GM18508 (cell line): ENCODE data around the gene VKORC1L1.
"Not testable (repeated sequence)": the region's sequence is repeated elsewhere in the genome, so short reads cannot be mapped to it uniquely, and the experiment has no call there.

Experiments used
- ATAC-seq: cut with Tn5 transposase; IDR thresholded peaks from one replicate; pipeline ENCODE4 v1.9.1; 2021; ENCODE audit warnings: moderate number of reproducible peaks; ENCODE audit not compliant: insufficient read depth, unreplicated experiment

VKORC1L1 gene

DNA sequence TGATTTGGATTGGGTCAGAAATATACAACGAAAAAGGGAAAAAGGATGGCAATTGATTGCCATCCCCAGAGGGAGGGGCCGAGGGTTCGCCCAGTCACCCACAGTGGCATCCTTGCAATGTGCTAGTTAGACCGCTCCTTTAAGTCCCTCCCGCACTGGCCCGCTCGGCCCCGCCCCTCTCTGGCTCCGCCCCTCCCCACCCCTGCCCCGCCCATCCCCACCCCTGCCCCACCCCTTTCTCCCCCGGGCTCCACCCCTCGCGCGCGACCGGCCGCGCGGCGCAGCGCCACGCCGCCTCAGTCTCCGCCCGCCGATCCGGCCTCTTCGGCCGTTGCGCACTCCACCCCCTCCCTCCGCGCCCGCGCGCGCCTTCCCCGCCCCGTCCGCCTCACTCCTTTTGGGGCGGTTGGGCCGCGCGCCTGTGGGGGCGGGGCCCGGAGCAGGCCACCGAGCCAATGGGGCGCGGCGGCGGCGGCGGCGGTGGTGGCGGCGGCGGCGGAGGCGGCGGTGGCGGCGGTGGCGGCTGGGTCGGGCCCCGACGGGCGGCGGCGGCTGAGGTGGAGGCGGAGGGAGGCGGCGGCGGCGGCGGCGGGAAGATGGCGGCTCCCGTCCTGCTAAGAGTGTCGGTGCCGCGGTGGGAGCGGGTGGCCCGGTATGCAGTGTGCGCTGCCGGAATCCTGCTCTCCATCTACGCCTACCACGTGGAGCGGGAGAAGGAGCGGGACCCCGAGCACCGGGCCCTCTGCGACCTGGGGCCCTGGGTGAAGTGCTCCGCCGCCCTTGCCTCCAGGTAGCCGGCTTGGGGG, at the start of gene VKORC1L1:
TSS of gene VKORC1L1 (plus strand) at position 299 of the 806 bp plus-strand sequence. CDS start at position 597, 298 bp downstream.
- peak; percentile 41 for ATAC-seq

DNA sequence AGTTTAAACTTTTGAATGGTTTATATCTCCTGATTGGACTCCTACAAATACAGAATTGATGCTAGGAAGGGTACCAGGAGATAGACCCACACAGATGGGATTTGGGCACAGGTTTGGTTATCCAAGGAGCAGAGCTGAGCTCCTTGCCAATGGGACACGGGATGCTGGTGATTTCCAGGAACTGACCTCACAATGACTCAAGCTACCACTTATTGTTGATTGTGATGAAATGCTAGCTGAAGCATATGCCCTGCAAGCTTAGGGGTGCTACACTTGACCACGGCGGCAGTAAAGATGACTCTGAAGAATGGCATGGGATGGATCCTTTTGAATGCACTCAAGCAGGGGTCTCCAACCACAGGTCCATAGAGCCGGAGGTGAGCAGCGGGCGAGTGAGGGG, 45.5 kb upstream of the VKORC1L1 start:
- no peak for ATAC-seq

DNA sequence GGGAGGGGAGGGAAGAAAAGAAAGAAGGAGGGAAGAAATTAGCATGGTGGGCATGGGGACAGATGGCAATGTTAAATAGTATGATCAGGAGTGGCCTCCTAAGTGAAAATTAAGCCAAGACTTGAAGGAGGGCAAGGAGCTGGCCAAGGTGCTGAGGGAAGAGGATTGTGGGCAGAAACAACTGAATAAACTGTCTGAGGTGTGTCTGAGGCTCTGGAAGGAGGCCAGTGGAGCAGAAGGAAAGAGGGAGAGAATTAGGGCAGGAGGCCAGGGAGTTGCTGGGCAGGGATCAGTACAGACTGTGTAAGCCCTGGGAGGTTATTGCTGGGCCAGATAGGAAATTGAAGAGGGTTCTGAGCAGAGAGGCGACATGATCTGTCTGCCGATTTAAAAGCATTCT, 40.6 kb upstream of the VKORC1L1 start:
- no peak for ATAC-seq

DNA sequence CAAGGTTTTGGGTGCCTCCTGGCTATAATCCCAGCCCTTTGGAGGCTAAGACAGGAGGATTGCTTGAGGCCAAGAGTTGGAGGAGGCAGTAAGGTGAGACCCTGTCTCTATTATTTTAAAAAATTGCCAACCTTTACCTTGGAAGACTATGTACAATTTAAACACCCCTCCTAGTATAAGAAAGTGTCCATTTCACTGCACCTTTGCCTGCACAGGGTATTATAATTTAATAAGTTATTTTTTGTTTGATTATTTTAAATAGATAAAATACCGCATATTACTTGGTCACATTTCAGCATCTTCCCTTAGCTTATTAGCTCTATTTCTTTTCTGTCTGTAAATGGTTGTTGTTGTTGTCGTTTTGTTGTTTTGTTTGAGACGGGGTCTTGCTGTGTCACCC, 36.2 kb upstream of the VKORC1L1 start:
- not testable (repeated sequence) for ATAC-seq

DNA sequence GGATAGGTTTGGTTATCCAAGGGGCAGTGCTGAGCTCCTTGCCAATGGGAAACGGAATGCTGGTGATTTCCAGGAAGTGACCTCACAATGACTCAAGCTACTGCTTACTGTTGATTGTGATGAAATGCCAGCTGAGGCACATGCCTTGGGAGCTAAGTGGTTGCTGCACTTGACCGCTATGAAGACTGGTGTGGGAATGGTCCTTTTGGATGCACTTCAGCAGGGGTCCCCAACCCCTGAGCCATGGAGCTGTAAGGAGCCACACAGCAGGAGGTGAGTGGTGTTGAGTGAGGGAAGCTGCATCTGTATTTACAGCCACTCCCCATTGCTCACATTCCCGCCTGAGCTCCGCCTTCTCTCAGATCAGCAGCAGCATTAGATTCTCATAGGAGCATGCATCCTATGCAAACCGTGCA, 35.3 kb upstream of the VKORC1L1 start:
- ATAC-seq, result not testable (repeated sequence)

DNA sequence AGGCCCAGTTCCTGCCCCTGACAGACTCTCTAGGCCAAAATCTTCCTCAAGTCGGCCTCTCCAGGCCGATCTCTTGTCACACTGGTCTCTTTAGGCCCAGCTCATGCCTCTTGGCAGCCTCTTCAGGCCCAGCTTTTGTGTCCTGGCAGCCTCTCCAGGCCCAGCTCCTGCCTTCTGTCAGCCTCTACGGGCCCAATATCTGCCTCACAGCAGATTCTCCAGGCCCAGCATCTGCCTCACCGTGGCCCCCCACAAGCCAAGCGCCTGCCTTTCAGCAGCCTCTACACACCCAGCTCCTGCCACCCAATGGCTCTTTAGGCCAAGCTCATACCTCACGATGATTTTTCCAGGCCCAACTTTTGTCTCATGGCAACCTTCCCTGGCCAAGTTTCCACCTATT, 33.0 kb upstream of the VKORC1L1 start:
- no peak for ATAC-seq

DNA sequence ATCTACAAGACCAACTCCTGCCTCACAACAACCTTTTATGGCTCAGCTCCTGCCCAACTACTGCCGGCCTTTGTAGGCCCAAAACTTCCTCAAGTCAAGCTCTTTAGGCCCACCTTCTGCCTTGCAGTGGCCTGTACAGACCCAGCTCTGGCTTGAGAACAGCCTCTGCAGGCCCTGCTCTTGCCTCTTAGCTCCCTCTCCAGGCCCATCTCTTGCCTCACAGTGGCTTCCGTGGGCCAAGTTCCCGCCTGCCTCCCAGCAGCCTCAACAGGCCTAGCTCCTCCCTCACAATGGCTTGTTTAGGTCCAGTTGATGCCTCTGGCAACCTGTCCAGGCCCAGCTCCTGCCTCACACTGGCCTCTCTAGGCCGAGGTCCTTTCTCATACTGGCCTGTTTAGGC, 32.4 kb upstream of the VKORC1L1 start:
- no peak for ATAC-seq

DNA sequence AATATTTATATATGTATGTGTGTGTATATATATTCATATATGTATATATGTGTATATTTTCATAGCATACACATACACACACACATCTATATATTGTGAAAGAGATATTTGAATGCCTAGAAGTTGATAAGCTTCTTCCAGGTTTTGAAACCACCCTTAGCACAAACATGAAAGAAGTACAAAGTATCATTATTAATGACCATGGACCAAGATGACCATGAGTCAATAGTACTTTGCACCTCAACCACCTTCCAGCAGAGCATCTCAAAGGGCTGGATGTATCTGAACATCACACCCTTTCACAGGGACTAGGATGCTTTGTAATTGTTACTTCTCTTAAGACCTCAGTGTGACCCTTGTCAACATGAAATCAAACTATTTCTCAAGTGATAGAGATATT, 29.3 kb upstream of the VKORC1L1 start:
- ATAC-seq, result not testable (repeated sequence)

DNA sequence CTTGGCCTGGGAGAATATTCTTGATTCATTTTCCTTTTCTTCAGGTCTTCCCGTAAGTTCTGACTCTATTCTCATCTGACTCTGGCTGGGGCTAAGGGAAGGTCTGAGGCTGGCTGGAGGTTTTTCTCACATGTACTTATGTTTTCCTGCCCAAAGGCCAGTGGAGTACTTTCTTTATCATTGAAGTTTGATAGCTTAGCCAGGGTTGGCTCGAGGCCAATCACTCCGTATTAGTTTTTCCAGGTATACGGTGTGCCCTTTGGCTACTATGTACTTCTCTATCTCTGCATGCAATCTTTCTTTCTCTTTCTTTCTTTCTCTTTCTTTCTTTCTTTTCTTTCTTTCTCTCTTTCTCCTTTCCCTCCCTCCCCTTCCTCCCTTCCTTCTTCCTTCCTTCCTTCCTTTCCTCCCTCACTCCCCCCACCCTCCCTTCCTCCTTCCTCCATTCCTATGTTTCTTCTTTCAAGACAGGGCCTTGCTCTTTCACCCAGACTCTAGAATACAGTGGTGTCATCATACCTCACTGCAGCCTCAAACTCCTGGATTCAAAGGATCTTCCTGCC, 26.8 kb upstream of the VKORC1L1 start:
- no peak for ATAC-seq

DNA sequence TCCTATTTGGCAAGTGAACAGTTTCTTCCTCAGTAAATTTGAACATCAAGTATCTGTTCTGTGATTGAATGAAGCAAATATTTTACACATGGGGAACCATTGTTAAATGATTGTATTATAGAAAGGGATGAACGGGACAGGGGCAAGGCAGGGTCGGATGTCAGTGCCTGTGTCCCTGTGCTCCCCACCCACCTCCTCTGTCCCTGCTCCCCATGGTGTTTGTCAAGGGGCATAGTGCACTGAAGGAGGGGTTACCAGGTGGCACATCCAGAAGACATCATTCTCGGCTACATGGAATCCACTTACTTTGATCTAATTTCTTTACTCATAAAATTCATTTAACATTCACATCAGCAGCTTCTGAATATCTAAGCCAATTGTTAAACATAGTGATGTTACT, 19.4 kb upstream of the VKORC1L1 start:
- ATAC-seq, result not testable (repeated sequence)

DNA sequence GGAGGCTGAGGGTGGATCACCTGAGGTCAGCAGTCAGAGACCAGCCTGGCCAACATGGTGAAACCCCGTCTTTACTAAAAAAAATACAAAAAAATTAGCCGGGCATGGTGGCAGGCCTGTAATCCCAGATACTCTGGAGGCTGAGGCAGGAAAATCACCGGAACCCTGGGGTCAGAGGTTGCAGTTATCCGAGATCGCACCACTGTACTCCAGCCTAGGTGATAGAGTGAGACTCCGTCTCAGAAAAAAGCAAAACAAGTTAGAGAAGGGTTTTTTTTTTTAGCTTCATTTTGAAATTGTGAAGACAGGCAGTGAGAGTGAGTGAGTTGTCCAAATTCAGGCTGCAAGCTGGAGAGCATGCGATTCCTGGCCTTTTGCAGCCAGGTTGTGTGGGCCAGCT, 19.0 kb upstream of the VKORC1L1 start:
- not testable (repeated sequence) for ATAC-seq

DNA sequence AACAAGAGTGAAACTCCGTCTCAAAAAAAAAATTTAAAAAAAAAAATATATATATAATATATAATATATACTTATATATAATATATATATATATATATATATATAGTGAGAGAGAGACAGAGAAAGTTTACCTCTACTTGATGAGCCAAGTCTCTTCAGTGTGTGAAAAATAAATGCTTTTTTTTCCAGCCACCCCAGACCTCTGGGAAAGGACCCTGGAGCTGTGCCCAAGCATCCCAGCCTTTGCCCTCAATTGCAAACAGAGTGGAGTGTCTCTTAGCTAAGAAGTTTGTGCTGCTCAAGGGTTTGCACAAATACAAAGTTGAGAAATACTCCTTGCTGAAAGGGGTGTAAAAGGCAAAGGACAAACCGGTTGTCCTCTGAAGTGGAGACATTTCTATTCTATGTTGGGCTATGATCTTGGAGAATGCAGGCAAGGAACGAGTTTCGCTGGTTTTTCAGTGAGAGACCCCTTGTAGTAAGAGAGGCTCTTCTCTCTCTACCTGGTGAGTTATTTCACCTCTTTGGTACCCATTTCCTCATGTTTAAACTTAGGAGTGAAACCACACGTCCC, 15.5 kb upstream of the VKORC1L1 start:
- not testable (repeated sequence) for ATAC-seq

DNA sequence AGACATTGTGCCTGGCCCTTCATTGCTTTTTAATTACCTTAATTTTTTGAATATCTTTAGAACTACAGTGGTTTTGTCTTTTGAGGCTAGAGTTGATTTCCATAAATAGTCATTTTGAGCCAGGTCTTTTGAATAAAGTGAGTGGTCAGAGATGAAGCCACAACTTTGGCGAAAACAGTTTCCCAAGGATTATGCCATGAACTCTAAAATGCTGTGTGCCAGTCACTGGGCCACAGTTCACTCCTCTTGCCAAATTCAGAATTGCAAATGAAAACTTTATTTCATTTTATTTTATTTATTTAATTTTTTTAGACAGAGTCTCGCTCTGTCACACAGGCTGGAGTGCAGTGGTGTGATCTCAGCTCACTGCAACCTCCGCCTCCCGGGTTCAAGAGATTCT, 14.2 kb upstream of the VKORC1L1 start:
- not testable (repeated sequence) for ATAC-seq

DNA sequence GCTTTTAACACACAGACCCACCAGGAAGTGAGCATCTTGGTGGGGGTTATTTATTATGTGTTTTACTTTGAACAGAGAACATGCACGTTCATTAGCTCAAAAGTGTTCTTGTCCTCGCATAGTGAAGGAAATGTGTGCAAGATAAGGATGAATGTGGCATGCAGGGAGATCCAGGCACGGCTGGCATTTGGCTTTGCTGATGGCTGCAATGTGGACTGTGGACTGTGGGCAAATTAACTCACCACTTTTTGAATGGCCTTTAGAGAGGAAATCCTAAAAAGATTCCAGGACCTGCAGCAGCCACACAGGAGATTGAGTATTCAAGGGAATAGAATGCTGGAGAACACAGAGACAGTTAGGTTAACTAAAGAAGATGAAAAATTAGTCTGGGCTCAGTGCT, 6.6 kb upstream of the VKORC1L1 start:
- not testable (repeated sequence) for ATAC-seq

DNA sequence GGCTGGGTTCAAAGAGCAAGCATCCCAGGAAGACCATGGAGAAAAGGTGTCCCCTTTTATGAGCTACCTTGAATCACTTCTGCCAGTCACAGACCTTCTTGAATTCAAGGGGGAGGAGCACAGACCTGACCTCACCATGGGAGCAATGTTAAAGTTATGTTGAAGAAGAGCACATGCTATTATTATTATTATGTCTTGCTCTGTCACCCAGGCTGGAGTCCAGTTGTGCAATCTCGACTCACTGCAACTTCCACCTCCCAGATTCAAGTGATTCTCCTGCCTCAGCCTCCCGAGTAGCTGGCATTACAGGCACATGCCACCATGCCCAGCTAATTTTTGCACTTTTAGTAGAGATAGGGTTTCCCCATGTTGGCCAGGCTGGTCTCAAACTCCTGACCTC, 5.2 kb upstream of the VKORC1L1 start:
- not testable (repeated sequence) for ATAC-seq

DNA sequence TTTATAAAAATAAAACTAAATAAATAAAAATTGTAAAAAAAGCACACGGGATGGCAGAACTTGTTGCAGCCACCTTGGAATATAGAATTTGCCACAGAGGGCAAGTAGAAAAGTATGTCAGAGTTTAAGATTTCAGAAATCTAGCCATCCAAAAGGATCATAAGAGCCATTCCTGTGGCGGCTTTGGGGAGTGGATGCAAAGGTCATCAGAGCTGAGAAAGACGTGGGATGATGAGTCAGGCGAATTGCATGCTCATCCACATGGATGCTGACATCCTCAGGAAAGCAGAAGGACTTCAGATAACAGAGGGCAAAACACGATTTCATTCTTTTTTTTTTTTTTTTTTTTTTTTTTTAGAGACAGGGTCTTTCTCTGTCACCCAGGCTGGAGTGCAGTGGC, 3.6 kb upstream of the VKORC1L1 start:
- not testable (repeated sequence) for ATAC-seq

DNA sequence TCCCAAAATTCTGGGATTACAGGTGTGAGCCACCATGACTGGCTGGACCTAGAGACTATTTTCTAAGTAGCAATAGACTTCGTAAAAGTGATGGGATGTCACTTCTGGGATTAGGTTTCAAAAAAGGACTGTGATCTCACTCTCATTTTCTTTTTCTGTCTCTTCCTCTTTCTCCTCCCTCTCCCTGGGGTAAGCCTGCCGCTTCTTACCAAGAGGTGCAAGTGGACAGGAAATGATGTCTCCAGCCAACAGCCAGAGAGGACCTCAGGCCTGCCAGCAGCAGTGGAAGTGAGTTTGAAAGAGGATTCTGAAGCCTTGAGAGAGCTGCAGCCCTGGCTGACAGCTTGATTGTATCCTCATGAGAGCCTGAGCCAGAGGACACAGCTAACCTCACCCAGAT, 1.4 kb upstream of the VKORC1L1 start:
- not testable (repeated sequence) for ATAC-seq

DNA sequence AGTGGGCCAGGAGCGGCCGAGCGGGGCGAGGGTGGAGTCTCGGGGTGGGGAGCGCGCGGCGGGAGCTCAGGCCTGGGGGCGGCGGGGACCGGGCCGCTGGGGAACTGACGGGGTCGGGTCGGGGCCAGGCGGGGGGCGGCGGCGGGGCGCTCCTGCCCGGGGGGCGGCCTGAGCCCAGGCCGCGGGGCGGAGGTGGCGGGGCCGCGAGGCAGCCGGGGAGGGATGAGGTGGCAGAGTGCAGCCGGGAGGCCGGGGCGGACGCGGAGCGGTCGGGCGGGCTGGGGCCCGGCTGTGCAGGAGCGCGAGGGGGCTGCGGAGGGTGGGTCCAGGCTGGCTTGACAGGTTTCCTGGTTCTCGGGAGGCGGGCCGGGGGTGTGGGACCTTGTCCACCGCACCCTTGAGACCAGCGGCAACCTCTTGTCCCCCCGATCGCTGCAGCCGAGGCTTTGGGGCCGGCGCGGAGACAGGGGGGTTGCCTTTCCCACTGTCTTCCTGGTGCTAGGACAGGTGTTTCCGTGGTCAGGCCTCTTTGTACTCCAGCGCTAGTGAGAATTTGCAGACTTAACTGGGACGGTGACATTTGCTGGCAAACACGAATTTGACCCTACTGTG, 814 bp downstream of the VKORC1L1 start:
- ATAC-seq, result peak; percentile 20

DNA sequence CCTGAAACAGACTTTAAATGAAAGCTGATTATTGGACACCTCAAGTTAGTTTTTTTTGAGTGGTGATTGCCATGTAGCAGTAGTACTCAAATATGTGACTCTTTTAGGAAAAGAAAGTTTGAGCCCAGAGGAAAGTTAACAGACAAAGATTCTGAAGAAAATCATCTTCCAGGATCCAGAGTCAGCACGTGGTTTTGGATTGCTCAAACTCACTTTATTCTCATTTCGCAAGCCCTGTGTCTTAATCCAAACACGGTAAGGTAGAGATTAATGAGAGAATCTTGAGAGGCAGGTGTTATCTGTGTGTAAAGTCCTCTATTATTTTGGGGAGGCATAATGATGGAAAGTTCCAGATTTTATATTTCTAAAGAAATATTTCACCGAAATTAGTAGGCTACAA, 2.8 kb downstream of the VKORC1L1 start:
- ATAC-seq, result not testable (repeated sequence)

DNA sequence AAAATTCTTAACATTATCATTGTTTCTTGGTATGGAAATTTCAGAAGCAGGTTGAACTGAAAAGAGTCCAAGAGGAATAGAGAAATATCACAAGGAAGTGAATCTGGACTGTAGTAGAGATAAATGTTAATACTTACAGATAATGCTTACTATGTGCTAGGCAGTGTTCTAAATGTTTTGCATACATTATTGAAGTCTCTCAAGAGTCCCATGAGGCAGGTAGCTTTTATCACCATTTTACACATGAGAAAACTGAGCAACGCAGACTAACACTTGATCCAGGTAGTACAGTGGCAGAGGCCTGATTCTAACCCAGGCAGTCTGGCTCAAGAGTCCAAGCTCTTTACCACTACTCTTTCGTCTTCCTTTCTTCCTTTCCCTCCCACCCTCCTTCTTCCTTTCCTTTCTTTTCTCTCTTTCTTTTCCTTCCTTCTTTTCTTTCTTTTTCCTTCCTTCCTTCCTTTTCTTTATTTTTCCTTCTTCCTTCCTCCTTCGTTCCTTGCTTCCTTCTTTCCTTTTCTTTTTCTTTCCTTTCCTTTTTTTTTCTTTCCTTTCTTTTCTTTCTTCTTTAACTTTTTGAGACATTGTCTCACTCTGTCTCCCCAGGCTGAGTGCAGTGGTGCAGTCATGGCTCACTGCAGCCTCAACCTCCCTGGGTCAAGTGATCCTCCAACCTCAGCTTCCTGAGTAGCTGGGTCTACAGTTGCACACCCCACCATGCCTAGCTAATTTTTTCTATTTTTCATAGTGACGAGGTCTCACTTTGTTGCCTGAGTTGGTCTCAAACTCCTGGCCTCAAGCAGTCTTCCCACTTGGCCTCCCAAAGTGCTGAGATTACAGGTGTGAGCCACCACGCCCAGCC, 6.6 kb downstream of the VKORC1L1 start:
- not testable (repeated sequence) for ATAC-seq
